Sigmoid colon (tissue), 7 donors: Measurements from ENCODE around the gene CANT1. TPM values are rescaled to one million over a fixed set of nuclear protein-coding genes. Genes with fewer than 3 reads are reported as not detected.
"Not testable (repeated sequence)": the region's sequence is repeated elsewhere in the genome, so short reads cannot be mapped to it uniquely, and the experiment has no call there.

Experiments used
- DNase-seq: peaks from one replicate; pipeline ENCODE4 v3.0.0-alpha.2; 2019
- H3K27ac ChIP-seq, 4 donors: fragments of 200-600 bp; sonication (generic); one replicate each; pipeline ENCODE4 v1.5.1; 2016 to 2019; ENCODE audit warnings: mild to moderate bottlenecking in 1 of 4
- H3K27me3 ChIP-seq, 3 donors: fragments of 200-600 bp; sonication (generic); one replicate each; pipeline ENCODE4 v1.5.1; 2019; ENCODE audit warnings: mild to moderate bottlenecking in 1 of 3
- H3K36me3 ChIP-seq, 4 donors: fragments of 200-600 bp; sonication (generic); one replicate each; pipeline ENCODE4 v1.5.1; 2016 to 2019
- H3K4me1 ChIP-seq, 4 donors: fragments of 200-600 bp; sonication (generic); one replicate each; pipeline ENCODE4 v1.5.1; 2017 to 2019
- H3K4me3 ChIP-seq, 4 donors: fragments of 200-600 bp; sonication (generic); one replicate each; pipeline ENCODE4 v1.5.1; 2017 to 2019; ENCODE audit warnings: mild to moderate bottlenecking in 2 of 4, moderate library complexity in 1 of 4
- H3K9me3 ChIP-seq, 4 donors: fragments of 200-600 bp in 3 of 4; sonication (generic) in 3 of 4; one replicate each; pipeline versions ENCODE4 v1.5.1 to v1.6.1; 2013 to 2019
- EP300 ChIP-seq, 4 donors: sonication (generic); formaldehyde crosslinking; IDR thresholded peaks; one replicate each; pipeline ENCODE4 v1.6.1; 2017; ENCODE audit warnings: antibody characterized with exemption in 4 of 4
- POLR2A ChIP-seq, 2 donors: fragments of 450-650 bp; IDR thresholded peaks; one replicate each; pipeline ENCODE4 v1.6.1; 2016; ENCODE audit warnings: antibody characterized with exemption in 2 of 2, mild to moderate bottlenecking in 2 of 2, moderate library complexity in 2 of 2
- POLR2AphosphoS5 ChIP-seq, 4 donors: sonication (generic); formaldehyde crosslinking; IDR thresholded peaks; one replicate each; pipeline ENCODE4 v1.6.1; 2017; ENCODE audit warnings: antibody characterized with exemption in 4 of 4
- WGBS, 2 donors: extraction: QIAGEN DNeasy Blood & Tissue Kit; methylation state at CpG; one replicate each; pipeline ENCODE4 v1.1.7; 2013; 5-methylcytosine and 5-hydroxymethylcytosine counted together
- intact Hi-C: fragments of 100-400 bp; cut with DNase I; formaldehyde crosslinking; loops from one replicate; pipeline ENCODE4 v1.15.1; 2023
- polyA plus RNA-seq, 3 donors: library from polyadenylated mRNA; stranded (reverse); fragments of 200-250 nt; gene quantifications; one replicate each; pipeline ENCODE4 v1.2.3, GENCODE V29; 2013
- total RNA-seq, 4 donors: library from RNA; depleted of rRNA; stranded (reverse); fragments of >200 nt; gene quantifications; one replicate each; pipeline ENCODE4 v1.1.0, GENCODE V29; 2016
- TF ChIP-seq, protein P1 (sequence below), 4 experiments: fragments of 450-650 bp in 3 of 4; fragments of 200-600 bp in 1 of 4; IDR thresholded peaks; one replicate each; pipeline ENCODE4 v1.5.1; 2016 to 2019; ENCODE audit warnings: antibody characterized with exemption in 4 of 4, mild to moderate bottlenecking in 3 of 4, moderate library complexity in 2 of 4
- donor health status: healthy with polysubstance abuse.
- donor health status: Bipolar disorder and iron deficiency.
- donor health status: healthy.

Gene CANT1
- total and polyA plus RNA-seq, 7 donors = 11.1 to 132 (median 19.1) TPM

DNA sequence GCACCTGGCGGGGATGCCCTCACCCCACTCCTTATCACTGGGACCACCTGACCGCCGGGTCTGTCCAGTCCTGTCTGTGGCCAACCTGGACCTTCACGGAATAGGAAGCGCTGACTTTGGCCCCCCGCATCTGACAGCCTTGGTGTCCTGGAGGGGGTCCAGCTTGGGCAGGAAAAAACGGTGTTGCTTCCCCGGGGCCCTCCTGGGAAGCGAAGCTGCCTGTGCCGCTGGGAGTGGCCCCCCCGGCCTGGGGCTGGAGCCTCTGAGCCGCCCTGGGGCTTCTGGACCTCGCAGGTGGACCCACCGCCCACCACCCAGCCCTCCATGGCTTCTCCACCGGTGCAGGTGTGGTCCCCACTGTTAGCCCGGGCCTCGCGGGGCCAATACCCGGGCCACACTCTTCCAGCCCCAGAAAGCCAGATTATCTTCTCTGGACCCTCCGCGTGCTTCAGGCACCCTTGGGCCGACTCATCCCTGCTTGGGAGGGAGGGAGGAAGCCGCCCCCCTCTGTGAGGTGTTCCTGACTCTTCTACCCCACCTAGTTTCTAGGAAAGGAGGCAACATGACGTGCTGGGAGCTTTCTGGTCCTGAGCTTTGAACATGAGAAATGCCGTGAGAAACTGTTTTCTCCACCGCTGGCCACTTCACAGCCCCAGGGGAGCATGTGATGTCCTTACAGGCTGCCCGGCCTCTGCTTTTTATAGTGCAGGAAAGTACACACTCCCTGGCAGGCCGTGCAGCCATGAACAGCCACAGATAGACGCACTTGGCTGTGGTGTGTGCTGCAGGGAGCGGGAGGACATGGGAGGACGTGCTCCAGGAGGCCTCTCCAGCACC is 15.6 kb upstream of the CANT1 start:
- peak; percentile 88 for DNase-seq
- WGBS, 2 donors = 19 to 55% methylated on average over 31 of the region's 31 CpGs
- intact Hi-C loops = loop anchor here (5.0 kb wide), 1 partner anchor 52 kb away; no protein-coding TSS in a partner anchor
- Histone ChIP-seq H3K4me3 (peak overlapping the region; percentile 60 to 83 (median 71)), H3K27ac (peak overlapping the region; percentile 72 to 81 (median 79)), H3K9me3 (no peaks in the 10 kb centered on the region), H3K36me3 (no peaks in the 10 kb centered on the region), H3K4me1 (peaks cover 0 to 61% (median 58%) of the 10 kb centered on the region in 4 donors), H3K27me3 (no peaks in the 10 kb centered on the region)
- no peak for TF ChIP-seq POLR2A (IDR thresholded peaks at IDR 0.05)
- TF ChIP-seq, protein P1, sequence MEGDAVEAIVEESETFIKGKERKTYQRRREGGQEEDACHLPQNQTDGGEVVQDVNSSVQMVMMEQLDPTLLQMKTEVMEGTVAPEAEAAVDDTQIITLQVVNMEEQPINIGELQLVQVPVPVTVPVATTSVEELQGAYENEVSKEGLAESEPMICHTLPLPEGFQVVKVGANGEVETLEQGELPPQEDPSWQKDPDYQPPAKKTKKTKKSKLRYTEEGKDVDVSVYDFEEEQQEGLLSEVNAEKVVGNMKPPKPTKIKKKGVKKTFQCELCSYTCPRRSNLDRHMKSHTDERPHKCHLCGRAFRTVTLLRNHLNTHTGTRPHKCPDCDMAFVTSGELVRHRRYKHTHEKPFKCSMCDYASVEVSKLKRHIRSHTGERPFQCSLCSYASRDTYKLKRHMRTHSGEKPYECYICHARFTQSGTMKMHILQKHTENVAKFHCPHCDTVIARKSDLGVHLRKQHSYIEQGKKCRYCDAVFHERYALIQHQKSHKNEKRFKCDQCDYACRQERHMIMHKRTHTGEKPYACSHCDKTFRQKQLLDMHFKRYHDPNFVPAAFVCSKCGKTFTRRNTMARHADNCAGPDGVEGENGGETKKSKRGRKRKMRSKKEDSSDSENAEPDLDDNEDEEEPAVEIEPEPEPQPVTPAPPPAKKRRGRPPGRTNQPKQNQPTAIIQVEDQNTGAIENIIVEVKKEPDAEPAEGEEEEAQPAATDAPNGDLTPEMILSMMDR (IDR thresholded peaks at IDR 0.05) = no peak
- TF ChIP-seq EP300 (IDR thresholded peaks at IDR 0.05) = peak in 2 of 4 donors; percentile 14 to 30
- TF ChIP-seq POLR2AphosphoS5 (IDR thresholded peaks at IDR 0.05) = peak; percentile 53 to 76 (median 60)

DNA sequence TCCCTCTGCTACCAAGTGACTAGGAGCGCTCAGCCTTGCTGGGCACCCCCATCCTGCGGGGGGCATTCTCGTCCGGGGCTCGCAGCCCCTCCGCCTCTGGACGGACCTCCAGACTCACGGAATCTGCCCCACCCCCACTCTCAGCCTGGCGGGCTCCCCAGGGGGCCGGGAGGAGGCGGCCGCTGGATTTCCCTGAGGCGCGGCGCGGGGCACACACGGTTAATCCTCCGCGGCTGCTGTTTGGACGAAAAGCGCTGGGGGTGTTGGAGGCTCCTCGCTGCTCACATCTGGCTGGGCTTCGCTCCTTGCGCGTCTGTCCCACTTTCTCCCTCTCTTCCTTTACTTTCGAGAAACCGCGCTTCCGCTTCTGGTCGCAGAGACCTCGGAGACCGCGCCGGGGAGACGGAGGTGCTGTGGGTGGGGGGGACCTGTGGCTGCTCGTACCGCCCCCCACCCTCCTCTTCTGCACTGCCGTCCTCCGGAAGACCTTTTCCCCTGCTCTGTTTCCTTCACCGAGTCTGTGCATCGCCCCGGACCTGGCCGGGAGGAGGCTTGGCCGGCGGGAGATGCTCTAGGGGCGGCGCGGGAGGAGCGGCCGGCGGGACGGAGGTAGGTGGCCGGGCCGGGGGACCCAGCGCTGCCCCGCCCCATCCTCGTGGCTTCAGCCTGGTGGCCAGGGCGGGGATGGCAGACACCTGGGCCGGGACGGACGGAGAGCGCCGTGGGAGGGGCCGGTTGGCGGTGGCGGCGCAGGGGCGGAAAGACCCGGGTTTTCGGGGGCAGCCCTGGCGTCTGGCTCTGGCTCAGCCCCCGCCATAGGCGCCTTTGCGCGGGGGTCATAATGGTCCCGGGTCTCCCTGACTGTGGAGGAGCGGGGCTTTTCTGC is 14.6 kb upstream of the CANT1 start, which contains the start of gene C1QTNF1:
Gene C1QTNF1, plus strand, starts transcription at position 284 of the 886 bp plus-strand sequence. CDS start 19,800 bp downstream, outside the sequence.
- Histone ChIP-seq H3K4me1 (peaks cover 0 to 67% (median 64%) of the 10 kb centered on the region in 4 donors), H3K9me3 (no peaks in the 10 kb centered on the region), H3K4me3 (peak within 1 kb of the TSS; percentile 60 to 83 (median 71)), H3K27ac (peak within 1 kb of the TSS; percentile 72 to 81 (median 79)), H3K27me3 (no peaks in the 10 kb centered on the region), H3K36me3 (no peaks in the 10 kb centered on the region)
- intact Hi-C loops = loop anchor here (5.0 kb wide), 1 partner anchor 53 kb away; no protein-coding TSS in a partner anchor
- TF ChIP-seq POLR2A (IDR thresholded peaks at IDR 0.05) = no peak
- peak in 2 of 4 donors; percentile 55 to 64 for TF ChIP-seq POLR2AphosphoS5 (IDR thresholded peaks at IDR 0.05)
- no peak for TF ChIP-seq EP300 (IDR thresholded peaks at IDR 0.05)
- TF ChIP-seq, protein P1 (IDR thresholded peaks at IDR 0.05) = peak; percentile 13 to 60 (median 52)
- peak; percentile 86 for DNase-seq
- WGBS, 2 donors = 2% methylated on average over 77 of the region's 77 CpGs

- no peaks in the 10 kb centered on the region for H3K36me3 ChIP-seq
- no peaks in the 10 kb centered on the region for H3K9me3 ChIP-seq
- H3K27ac ChIP-seq = peak overlapping the region; percentile 72 to 81 (median 79)
- intact Hi-C loops = loop anchor here (5.0 kb wide), 1 partner anchor 54 kb away; no protein-coding TSS in a partner anchor
- H3K4me3 ChIP-seq = peak overlapping the region in 2 of 4 donors; percentile 63 to 79
- no peak for TF ChIP-seq POLR2AphosphoS5 (IDR thresholded peaks at IDR 0.05)
- TF ChIP-seq POLR2A (IDR thresholded peaks at IDR 0.05) = no peak
- TF ChIP-seq, protein P1 (IDR thresholded peaks at IDR 0.05) = no peak
- TF ChIP-seq EP300 (IDR thresholded peaks at IDR 0.05) = no peak
- no peaks in the 10 kb centered on the region for H3K27me3 ChIP-seq
- peak; percentile 61 for DNase-seq
- peaks cover 0 to 63% (median 61%) of the 10 kb centered on the region in 4 donors for H3K4me1 ChIP-seq
- WGBS, 2 donors = 85 to 91% methylated on average over 12 of the region's 12 CpGs
These were observed 13.7 kb upstream of the CANT1 start for GRCh38 chr17:79023180-79023705.

DNA sequence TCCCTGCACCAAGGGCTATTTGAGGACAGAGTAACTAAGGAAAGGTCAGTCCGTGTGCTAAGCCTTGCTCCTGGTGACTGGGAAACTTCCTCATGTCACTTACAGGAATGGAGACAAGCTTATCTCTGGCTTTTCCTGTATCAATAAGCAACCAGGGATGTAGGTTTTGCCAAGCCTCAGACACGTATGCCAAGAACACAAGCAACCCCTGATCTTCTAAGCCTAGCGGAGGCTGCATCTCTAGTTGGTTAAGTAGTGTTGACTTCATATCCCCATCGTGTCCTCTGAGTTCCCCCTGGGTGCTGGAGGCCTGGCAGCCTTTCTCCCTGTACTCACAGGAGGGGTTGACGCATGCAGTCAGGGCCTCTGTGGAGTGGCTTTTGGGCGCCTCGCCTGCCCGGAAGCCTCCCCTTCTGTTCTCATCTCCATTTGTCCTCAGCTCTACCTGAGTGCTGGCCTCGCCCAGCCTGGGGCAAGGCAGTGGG is 13.0 kb upstream of the CANT1 start:
- DNase-seq = peak; percentile 65
- intact Hi-C loops = loop anchor here (5.0 kb wide), 1 partner anchor 55 kb away; no protein-coding TSS in a partner anchor
- TF ChIP-seq, protein P1 (IDR thresholded peaks at IDR 0.05) = no peak
- TF ChIP-seq EP300 (IDR thresholded peaks at IDR 0.05) = peak in 1 of 4 donors; percentile 50
- TF ChIP-seq POLR2AphosphoS5 (IDR thresholded peaks at IDR 0.05) = peak in 2 of 4 donors; percentile 35 to 36
- Histone ChIP-seq H3K9me3 (no peaks in the 10 kb centered on the region), H3K27me3 (no peaks in the 10 kb centered on the region), H3K4me1 (peaks cover 0 to 56% (median 54%) of the 10 kb centered on the region in 4 donors), H3K36me3 (no peaks in the 10 kb centered on the region), H3K4me3 (no peak overlapping the region), H3K27ac (peak overlapping the region; percentile 1 to 81 (median 79))
- WGBS, 2 donors = 73 to 83% methylated on average over 9 of the region's 9 CpGs

- peak; percentile 34 for DNase-seq
- intact Hi-C loops = loop anchor here (5.0 kb wide), 1 partner anchor 55 kb away; no protein-coding TSS in a partner anchor
- WGBS, 2 donors = 93 to 96% methylated on average over 2 of the region's 2 CpGs
These were observed 12.4 kb upstream of the CANT1 start for GRCh38 chr17:79021929-79022328.

More at GRCh38 chr17:79021929-79022328, 12.4 kb upstream of the CANT1 start:
- not testable (repeated sequence) for H3K9me3 ChIP-seq, H3K36me3 ChIP-seq, H3K4me3 ChIP-seq, H3K27me3 ChIP-seq
- H3K27ac ChIP-seq = peak overlapping the region in 3 of 4 donors; percentile 78 to 81 (median 80)
- H3K4me1 ChIP-seq = peaks cover 0 to 50% (median 48%) of the 10 kb centered on the region in 4 donors
